GM21360 (cell line): ENCODE measurements around the gene CEP41.
"Not testable (repeated sequence)": the region's sequence is repeated elsewhere in the genome, so short reads cannot be mapped to it uniquely, and the experiment has no call there.

ENCODE experiments used
- ATAC-seq: cut with Tn5 transposase; IDR thresholded peaks from one replicate; pipeline ENCODE4 v1.9.1; 2021; ENCODE audit warnings: mild to moderate bottlenecking, moderate library complexity; ENCODE audit not compliant: unreplicated experiment

Gene CEP41

DNA sequence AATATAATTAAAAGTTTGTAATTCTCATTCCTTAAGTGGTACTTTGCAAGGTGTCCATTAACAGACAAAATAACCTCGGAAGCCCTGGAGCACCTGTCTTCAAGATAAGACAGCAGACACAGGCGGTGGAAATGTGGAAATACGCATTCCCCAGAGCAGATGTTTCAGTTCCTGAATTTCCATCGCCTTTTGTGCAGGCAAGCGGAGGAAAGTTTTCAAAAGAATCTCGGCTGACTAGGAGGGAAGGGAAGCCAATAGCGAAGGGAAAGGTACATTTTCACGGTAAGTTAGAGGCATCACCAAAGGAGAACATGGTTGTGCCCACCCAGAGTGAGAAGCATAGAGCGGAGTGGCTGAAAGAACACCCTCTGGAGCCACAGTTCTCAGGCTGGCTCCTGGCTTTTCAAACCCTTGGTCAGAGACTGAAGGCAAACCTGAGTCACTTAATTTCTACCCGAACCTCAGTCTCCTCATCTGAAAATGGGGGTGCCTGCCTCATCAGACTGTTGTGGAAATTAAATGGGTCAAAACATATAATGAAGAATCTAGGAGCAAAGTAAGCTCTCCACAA lies 46.9 kb downstream of the CEP41 start:
- no peak for ATAC-seq

DNA sequence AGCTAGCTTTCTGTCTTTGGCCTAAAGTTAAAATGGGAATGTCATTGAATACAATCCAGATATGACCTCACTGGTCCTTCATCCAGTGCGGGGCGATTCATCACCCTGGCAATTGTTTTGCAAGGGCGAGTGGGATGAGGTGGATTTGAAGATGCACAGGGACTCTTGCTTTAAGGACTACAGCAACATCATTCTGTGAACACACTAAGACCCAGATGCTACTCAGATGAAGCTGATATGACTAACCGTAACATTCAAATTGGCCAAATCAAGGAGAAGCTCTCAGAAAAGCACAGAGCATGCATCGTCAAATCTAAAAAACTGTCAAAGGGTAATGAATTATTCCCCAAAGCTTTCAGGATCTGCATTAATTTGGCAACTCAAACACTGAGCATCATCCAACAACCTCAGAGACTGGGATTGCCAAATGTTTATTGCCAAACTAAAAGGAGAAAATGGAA lies 47.7 kb downstream of the CEP41 start:
- no peak for ATAC-seq

DNA sequence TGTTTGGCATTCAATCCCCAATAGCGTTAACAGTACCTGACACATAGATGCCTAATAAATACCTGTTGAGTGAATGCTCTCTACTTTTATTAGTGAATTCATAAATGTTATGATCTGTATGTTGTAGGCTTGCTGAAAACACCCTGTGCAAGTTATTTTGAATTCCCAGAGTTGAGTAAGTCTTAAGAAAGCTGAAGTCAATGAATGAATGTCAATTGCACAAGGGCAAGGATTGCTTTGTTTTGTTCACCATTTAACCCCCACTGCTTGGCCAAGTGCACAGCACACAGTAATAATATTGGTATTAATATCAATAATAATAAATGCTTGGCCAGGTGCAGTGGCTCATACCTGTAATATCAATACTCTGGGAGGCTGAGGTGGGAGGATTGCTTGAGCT lies 50.3 kb downstream of the CEP41 start:
- no peak for ATAC-seq

DNA sequence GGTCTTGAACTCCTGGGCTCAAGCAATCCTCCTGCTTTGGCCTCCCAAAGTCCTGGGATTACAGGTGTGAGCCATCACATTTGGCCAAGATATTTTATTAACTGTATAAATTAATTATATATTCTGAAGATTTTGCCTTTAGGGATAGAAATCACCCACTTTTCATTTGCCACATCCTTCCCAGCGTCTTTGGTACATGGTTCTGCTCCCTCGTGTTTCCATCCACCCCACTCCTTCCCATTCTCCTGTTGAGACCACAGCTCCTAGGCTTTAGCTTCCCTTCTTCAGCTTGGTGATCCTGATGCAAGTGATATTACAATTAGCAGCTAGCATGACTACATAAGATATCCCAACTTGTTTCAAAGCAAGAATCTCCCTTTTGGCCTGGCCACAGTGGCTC lies 52.1 kb downstream of the CEP41 start:
- no peak for ATAC-seq

DNA sequence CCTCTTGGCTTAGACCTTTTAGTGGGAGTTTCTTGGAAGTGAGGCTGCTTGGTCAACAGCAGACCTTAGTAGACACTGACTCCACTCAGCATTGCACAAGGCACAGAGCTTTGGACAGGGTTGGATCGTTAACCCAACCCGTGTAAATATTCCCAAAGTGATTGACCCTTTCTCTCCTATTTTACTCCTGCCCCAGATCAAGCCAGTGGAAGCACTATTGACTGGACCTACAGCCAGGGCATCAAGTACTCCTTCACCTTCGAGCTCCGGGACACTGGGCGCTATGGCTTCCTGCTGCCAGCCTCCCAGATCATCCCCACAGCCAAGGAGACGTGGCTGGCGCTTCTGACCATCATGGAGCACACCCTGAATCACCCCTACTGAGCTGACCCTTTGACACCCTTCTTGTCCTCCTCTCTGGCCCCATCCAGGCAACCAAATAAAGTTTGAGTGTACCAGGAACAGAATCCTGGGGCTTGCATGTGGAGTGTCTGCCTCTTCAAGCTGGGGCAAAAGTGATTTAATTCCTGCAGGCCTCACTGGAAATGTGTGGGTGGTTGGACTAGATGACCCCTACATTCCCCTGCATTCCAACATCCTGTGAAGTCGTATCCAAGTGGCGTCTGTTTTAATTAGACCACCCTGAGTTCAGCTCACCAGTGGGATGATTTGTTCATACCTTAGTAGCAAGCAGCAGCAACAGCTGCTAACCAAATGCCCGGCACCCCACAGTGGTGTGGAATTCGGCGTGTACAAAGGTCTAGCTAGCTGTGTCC lies 53.0 kb downstream of the CEP41 start:
- ATAC-seq = no peak

DNA sequence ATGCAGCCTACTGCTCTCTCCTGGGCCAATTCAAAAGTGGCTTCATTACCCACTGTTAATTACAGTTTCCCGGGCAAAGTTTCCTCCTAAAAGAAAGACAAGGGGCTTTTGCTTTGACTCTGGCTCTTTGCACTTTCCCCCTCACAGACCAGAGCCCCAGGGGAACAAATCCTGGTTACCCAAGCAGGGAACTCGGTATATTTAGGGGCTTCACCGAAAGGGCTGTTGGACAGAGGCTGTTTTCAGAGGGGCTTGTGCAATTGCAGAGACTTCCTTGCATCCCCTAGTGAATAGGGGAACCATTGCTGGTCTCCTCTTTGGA lies 53.5 kb downstream of the CEP41 start:
- ATAC-seq = no peak

- no peak for ATAC-seq
Observed at GRCh38 chr7:130386876-130387275, 53.9 kb downstream of the CEP41 start.

- no peak for ATAC-seq
Observed at GRCh38 chr7:130385600-130386066, 55.2 kb downstream of the CEP41 start.

- ATAC-seq = no peak
Observed at GRCh38 chr7:130384841-130385599, 55.8 kb downstream of the CEP41 start.

- no peak for ATAC-seq
Observed at GRCh38 chr7:130384371-130384801, 56.4 kb downstream of the CEP41 start.

DNA sequence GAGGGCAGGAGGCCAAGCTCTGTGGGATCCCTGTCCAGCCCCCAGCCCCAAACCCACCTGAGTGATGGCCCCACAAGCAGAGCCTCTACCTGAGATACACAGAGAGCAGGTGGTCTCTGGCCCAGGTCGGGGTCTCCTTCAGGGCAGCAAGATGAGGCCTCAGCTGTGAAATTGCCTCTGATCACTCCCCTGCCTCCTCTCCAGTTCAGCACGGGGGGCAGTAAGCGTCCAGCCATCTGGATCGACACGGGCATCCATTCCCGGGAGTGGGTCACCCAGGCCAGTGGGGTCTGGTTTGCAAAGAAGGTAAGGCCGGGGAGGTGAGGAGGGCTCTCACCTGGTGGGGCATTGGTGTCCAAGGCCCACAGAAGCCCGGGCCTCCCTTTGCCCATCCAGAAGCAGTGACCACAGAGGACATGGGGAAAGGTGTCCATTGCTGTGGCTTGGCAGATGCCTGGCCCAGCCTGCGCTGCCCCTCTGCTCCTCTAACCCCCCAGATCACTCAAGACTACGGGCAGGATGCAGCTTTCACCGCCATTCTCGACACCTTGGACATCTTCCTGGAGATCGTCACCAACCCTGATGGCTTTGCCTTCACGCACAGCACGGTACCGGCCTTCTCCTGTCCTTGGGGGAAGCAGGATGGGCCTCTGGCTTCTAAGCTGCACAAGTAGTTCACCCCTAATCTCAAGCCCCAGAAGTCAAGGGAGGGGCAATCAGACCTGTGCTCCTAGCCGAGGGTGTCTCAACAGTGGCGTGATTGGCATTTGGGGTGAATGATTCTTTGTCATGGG lies 57.4 kb downstream of the CEP41 start:
- no peak for ATAC-seq

DNA sequence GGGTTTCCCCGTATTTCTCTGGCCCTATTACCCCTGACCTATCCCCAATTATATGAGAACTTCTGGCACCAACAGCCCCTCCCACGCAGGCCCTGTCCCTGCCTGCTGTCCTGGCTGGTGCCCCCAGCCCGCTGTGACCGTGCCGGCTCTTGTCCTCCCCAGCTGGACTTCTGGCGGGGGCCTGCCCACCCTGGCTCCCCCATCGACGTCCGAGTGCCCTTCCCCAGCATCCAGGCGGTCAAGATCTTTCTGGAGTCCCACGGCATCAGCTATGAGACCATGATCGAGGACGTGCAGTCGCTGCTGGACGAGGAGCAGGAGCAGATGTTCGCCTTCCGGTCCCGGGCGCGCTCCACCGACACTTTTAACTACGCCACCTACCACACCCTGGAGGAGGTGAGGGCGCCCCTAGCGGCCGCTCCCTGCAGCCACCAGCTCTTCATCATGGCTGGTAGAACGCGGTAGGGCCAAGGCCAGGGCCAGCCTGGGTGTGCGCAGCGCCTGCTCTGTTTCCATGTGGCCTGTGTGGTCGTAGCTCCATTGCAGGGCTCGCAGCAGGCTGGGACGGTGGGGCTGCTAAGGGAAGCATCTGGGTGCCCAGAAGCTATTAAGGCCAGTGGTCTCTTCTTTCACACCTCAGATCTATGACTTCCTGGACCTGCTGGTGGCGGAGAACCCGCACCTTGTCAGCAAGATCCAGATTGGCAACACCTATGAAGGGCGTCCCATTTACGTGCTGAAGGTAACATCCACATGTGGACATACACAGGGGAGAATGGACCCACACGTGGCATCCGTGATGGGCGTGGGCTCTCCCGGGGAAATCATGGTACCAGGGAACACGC lies 59.1 kb downstream of the CEP41 start:
- ATAC-seq = no peak

DNA sequence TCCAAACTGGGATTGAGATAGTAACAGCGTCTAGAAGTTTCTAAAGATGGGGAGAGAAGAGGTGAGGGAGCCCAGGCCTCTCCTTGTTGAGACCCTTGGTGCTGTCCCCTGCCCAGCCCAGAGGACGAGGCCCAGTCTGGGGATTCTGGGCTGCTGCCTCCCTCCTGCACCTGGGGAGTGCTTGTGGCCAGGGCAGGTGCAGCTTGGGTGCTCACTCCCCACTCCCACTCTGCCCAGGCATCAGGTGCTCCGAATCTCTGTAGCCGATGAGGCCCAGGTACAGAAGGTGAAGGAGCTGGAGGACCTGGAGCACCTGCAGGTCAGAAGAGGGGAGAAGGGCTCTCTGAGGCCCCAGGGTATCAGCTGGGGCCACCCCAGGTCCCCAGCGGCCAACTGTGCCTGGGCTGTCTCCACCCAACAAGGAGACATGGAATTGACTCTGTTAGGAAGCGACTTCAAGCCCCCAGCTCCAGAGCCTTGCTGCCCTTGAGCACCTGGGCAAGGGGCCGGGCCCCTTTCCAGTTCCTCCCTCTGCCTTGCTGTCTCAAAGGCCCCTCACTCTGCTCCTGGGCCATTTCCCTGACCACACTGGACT lies 59.9 kb downstream of the CEP41 start:
- no peak for ATAC-seq

DNA sequence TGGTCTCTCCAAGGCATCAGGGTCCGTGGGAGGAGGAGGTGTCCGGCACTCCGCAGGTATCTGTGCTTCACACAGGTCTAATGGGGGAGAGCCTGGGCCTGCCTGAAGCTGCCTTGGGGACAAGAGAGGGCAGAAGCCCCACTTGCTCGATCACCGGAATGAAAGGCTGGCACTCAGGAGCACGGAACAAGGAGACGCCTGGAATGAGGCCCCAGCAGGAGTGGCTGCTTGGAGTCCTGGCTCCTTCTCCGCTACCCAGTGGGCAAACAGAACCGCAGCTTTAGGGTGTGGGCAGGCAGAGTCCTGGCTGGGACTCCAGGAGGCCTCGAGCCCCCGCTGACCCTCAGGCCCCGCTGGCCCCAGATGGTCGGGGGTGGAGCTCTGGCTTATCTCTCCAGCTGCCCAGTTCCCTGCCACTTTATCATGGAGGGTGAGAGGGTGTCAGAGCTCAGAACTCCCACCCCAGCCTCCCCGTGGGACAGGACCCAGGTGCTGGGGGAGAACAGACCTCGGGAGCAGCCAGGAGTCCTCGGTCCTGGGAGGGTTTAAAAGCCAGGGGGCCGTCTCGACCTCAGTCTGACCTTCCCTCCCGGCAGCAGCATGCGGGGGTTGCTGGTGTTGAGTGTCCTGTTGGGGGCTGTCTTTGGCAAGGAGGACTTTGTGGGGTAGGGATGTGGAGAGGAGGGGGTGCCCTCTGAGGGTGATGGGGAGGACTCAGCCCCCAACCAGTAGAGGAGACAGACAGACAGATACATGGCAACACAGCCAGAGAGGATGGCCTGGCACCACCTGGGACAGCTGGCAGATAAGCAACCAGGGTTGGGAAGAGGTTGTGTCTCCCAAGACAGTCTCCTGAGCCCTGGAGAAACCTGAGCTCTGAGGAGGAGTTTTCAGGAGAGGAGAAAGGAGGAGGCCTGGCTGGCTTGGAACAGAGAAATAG lies 60.6 kb downstream of the CEP41 start, which contains the start of gene CPA1:
TSS of gene CPA1 (plus strand) at position 574 of the 940 bp plus-strand sequence. CDS start at position 601, 27 bp downstream.
- ATAC-seq = no peak

DNA sequence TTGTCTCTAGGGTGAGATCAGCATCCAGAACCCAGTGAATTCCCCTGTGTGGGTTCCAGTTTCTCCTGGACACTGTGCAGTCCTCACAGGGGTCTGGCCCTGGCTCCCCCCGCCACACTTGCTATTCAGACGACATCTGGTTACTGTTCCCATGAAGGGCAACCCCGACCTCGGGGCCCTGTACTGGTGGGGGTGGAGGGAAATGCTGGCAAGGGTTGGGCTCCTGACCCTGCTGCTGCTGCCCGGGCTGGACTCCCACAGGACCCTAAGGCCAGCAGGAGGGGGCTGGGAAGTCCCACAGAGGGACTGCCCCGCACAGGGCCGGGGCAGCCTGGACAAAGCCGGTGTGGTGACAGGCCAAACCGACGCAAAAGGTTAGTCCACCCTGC lies 61.3 kb downstream of the CEP41 start:
- no peak for ATAC-seq

DNA sequence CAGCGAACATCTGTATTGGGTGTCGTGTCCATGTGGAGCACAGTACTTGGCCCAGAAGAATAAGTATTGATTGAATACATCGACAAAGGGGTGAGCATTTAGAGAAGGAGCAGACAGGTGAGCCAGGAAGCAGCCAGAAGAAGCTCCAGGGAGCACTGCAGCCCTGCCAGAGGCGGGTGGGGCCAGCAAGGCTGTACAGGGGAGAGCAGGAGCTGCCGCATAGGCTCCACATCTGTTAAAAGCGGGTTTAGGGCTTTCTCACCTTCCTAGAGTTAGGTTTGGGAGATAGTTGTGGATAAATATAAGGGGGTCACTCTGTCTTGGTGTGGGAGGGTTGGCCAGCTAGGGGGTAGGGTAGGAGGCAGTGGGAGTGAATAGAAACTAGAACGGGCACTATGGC lies 61.8 kb downstream of the CEP41 start:
- no peak for ATAC-seq

- no peak for ATAC-seq
Observed at GRCh38 chr7:130377178-130377577, 63.6 kb downstream of the CEP41 start.

DNA sequence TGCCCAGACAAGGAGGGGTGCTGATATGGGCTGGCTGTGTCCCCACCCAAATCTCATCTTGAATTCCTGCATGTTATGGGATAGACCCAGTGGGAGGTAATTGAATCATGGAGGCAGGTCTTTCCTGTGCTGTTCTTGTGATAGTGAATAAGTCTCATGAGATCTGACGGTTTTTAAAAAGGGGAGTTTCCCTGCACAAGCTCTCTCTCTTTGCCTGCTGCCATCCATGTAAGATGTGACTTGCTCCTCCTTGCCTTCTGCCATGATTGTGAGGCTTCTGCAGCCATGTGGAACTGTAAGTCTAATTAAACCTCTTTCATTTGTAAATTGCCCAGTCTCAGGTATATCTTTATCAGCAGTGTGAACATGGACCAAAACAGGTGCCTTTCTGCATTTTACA lies 64.4 kb downstream of the CEP41 start:
- not testable (repeated sequence) for ATAC-seq

- no peak for ATAC-seq
Observed at GRCh38 chr7:130374507-130374906, 66.3 kb downstream of the CEP41 start.
